Dendritic cell treated with granulocyte-macrophage colony-stimulating factor and Interleukin-4, amounts not matched to agents 40 ng/mL and 50 ng/mL, for 4 days (primary cell): Measurements from ENCODE around the gene GFI1.
A peak's percentile ranks its signal among the peaks of the same experiment; 100 is the strongest.

Experiments used
- H3K27ac Mint-ChIP-seq: one replicate; pipeline ENCODE4 v1.8.0; 2022; ENCODE audit warnings: mild to moderate bottlenecking, mixed read lengths
- H3K27me3 Mint-ChIP-seq: one replicate; pipeline ENCODE4 v1.8.0; 2022; ENCODE audit warnings: mild to moderate bottlenecking, mixed read lengths
- H3K36me3 Mint-ChIP-seq: one replicate; pipeline ENCODE4 v1.8.0; 2022; ENCODE audit warnings: low read depth, mixed read lengths
- H3K4me1 Mint-ChIP-seq: one replicate; pipeline ENCODE4 v1.8.0; 2022; ENCODE audit warnings: low read depth, mixed read lengths
- H3K4me3 Mint-ChIP-seq: one replicate; pipeline ENCODE4 v1.8.0; 2022; ENCODE audit warnings: mild to moderate bottlenecking, moderate library complexity, mixed read lengths
- H3K9me3 Mint-ChIP-seq: one replicate; pipeline ENCODE4 v1.8.0; 2022; ENCODE audit warnings: mixed read lengths
- intact Hi-C: fragments of 100-400 bp; cut with micrococcal nuclease; formaldehyde crosslinking; loops from one replicate; pipeline ENCODE4 v1.15.0; 2022

Gene GFI1

DNA sequence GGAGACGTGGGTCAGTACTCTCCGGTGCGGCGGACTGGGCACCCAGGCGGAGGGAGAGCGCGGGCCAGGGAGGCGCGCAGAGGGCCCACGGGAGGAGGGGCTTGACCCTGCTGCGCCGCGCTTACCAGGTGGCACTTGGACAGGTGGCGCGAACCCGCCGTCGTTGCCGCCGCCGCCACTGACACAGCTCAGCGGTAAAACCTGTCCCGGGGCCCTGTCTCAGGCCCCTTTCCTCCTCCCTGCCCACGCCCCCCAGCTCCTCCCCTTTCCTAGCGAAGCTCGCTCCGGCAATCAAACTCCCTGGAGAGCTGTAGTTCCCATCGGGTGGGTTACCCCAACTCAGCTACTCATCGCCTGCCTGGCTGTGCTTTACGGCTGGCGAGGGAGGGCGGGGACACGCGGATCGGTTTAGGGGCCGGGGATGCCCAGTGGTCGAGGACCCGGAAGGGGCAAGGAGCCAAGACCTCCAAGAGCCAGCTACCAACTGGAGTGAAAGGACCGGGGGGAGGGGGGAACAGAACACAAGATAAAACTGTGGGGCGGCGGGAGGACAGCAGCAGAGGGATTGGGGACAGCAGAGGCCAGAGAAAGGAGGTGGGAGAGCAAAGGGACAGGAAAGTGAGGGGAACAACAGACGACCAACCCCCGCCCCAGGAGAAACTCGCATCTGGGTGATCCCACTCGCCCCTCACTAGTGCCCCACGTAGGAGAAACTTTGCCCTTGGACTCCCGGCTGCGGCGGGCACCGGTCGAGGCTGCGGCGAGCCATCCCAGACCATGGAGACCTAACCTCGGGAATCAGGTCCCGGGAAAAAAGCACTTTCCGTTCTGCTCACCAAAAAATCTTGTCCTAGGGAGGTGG lies 2.9 kb downstream of the GFI1 start:
- Mint-ChIP-seq H3K4me3 (peak overlapping the region; percentile 90), H3K9me3 (no peaks in the 10 kb centered on the region), H3K36me3 (peaks cover 29% of the 10 kb centered on the region), H3K27ac (peak overlapping the region; percentile 82), H3K27me3 (peaks cover 48% of the 10 kb centered on the region), H3K4me1 (peaks cover 35% of the 10 kb centered on the region)
- intact Hi-C loops, result loop anchor here (10.0 kb wide), 1 partner anchor 169 kb away; no protein-coding TSS in a partner anchor

DNA sequence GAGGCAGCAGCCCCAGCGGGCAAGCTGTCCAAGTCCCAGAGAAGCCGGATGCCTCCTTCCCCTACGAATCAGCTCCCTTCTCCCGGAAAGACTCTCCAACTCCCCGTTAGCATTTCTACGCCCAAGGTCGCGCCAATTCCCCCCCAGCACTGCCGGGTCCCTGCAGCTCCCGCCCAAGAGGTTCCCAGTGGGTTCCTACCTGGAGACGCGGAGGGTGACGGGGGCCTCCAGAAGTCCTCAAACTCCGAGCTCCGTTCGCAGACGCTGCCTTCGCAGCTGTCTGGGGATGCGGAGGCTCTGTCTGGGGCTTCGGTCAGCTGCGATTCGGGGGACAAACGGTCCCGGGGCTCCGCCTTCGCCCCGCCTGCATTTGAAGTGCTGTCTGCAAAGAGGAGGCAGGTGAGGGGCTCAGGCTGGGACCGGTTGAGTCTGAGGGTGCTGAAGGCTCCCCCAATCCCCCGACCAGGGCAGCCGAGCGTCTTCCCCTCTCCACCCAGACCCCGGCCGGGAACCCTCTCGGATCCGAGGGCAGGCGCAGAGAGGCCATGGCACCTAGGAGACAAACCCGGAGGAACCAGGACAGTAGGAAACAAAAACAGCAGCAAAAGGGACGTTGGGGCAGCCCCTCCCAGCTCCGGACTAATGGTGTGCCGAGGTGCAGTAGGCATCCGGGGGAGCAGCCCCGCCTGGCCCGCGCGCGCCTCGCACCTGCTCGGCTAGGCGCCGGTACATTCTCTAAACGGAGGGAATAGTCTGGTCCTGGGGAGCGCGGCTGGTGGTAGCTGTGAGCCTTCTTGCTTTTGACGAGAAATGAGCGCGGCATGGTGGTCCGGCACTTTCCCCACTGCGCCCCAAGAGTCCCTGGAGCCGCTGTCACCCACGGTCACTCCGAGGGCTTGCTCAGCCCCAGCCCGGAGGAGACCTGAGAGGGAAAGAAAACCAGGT lies 3.8 kb downstream of the GFI1 start:
- Mint-ChIP-seq H3K4me3 (peak overlapping the region; percentile 90), H3K36me3 (peaks cover 29% of the 10 kb centered on the region), H3K4me1 (peaks cover 40% of the 10 kb centered on the region), H3K27me3 (peaks cover 48% of the 10 kb centered on the region), H3K9me3 (no peaks in the 10 kb centered on the region), H3K27ac (peak overlapping the region; percentile 62)
- intact Hi-C loops, result loop anchor here (10.0 kb wide), 1 partner anchor 168 kb away; no protein-coding TSS in a partner anchor

DNA sequence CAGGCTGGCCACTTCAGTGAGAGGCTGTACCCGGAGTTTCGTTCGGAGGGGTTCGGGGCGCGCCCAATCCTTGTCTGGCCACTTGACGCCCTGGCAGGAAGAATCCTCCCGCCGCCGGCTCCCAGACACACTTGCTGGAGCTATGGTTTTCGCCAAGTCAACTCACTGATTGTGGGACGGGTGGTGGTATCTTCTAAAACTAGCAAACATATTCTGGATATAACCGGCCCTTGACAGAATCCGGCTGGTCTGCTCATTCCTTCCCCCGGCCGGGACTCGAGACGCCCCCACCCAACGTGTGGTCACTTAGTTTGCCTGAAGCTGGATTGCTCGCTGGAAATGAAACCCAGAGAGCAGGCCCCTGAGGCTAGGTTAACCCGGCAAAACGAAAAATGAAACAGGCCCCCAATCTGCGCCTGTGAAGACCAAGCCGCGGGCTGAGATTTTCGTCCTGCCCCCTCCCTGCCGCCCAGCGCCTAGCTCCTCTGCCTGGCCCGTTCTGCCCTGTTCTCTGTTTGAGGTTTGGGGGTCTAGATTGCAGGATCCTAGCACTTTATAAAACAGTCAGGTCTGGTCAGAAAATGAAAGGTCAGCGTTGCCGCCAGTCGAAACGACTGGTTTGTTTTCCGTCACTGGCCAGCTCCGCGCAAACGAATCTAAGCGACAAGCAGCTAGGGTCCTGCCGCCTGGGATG lies 4.6 kb downstream of the GFI1 start:
- peaks cover 40% of the 10 kb centered on the region for H3K4me1 Mint-ChIP-seq
- H3K27ac Mint-ChIP-seq, result peak overlapping the region; percentile 62
- H3K27me3 Mint-ChIP-seq, result peaks cover 48% of the 10 kb centered on the region
- peak overlapping the region; percentile 90 for H3K4me3 Mint-ChIP-seq
- H3K36me3 Mint-ChIP-seq, result peaks cover 29% of the 10 kb centered on the region
- no peaks in the 10 kb centered on the region for H3K9me3 Mint-ChIP-seq
- intact Hi-C loops, result loop anchor here (10.0 kb wide), 1 partner anchor 167 kb away; no protein-coding TSS in a partner anchor

DNA sequence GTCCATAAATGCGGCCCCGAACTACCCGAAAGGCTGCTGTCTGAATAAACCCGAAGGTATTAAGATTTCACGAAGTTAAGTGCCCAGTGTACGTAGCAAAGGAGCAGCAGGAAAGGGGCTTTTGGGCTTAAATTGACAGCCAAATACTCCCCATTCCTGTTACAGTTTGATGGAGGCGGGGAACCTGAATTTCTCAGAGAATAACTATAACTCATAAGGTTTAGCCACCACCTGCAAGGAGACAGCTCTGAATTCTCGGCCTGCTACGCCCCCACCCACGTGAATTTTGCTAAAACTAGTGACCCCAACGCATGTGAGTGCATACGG lies 5.2 kb downstream of the GFI1 start:
- intact Hi-C loops, result loop anchor here (10.0 kb wide), 1 partner anchor 167 kb away; no protein-coding TSS in a partner anchor
- H3K4me3 Mint-ChIP-seq, result no peak overlapping the region
- H3K36me3 Mint-ChIP-seq, result peaks cover 29% of the 10 kb centered on the region
- H3K4me1 Mint-ChIP-seq, result peaks cover 43% of the 10 kb centered on the region
- H3K27ac Mint-ChIP-seq, result no peak overlapping the region
- peaks cover 45% of the 10 kb centered on the region for H3K27me3 Mint-ChIP-seq
- H3K9me3 Mint-ChIP-seq, result no peaks in the 10 kb centered on the region

DNA sequence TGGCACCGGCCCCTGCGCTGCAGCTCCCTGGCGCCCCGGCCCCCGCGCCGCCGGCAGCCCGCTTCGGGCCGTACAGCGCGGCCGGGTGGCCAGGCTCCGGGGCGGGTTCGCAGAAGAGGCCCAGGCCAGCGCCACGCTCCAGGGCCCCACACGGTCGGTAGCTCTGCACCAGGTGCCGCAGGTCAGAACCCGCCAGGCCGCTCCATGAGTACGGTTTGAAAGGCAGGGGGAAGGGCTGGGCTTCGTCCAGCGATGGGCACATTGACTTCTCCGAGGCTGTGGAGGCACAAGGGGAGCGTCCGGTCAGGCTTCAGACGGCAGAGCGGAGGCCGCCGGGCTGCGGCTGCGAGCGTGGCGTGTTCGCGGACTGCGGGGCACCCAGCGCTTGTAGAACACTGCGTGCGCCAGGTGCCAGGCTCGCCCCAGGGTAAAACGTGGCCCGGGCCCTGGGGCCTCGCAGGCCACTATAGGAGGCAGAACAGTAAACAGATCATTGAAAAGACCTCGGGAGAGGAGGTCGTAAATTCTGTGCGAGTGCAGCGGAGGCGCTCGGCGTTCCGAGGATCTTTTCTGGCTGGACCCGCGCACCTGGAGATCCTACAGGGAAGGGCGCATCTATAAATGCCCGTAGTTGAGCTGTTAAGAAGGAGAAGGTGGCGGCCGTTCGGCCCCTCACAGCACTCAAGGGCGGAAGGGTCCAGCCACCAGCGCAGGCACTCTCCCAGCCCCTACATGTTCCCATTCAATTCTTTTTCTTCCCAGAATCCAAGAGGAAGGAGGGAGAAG lies 5.7 kb downstream of the GFI1 start:
- H3K4me1 Mint-ChIP-seq, result peaks cover 47% of the 10 kb centered on the region

DNA sequence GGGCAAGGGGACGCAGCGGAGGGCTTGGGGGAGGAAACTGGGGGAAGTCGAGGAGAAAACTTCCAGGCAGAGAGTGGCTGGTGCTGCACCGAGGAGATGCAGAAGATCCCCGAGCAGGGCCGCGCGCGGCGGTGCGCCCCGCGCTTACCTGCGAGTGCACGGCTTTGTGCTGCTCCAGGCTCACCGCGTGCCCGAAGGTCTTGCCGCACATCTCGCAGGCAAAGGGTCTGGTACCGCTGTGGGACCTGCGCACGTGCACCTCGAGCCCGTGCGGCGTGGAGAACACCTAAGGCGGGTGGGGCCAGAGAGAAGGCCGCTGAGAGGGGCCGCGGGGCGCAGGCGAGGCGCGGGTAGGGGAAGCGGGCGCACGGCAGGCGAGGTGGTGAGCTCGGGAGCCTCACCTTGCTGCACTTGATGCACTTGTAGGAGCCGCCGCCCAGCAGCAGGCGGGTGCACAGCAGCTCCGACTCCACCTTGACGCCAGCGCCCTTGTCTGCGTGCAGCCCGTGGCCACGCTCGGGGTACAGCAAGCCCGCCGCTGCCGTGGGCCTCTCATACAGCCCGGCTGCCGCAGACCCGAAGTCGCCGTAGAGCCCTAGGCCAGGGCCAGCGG lies 6.4 kb downstream of the GFI1 start:
- no peak overlapping the region for H3K4me3 Mint-ChIP-seq
- intact Hi-C loops, result loop anchor here (10.0 kb wide), 1 partner anchor 166 kb away; no protein-coding TSS in a partner anchor
- peaks cover 47% of the 10 kb centered on the region for H3K4me1 Mint-ChIP-seq
- peaks cover 17% of the 10 kb centered on the region for H3K36me3 Mint-ChIP-seq
- H3K27ac Mint-ChIP-seq, result no peak overlapping the region
- H3K9me3 Mint-ChIP-seq, result no peaks in the 10 kb centered on the region
- H3K27me3 Mint-ChIP-seq, result peaks cover 42% of the 10 kb centered on the region

More for the DNA sequence above, 5.7 kb downstream of the GFI1 start:
- no peak overlapping the region for H3K27ac Mint-ChIP-seq
- intact Hi-C loops, result loop anchor here (10.0 kb wide), 1 partner anchor 166 kb away; no protein-coding TSS in a partner anchor
- no peaks in the 10 kb centered on the region for H3K9me3 Mint-ChIP-seq
- H3K36me3 Mint-ChIP-seq, result peaks cover 24% of the 10 kb centered on the region
- peaks cover 43% of the 10 kb centered on the region for H3K27me3 Mint-ChIP-seq
- H3K4me3 Mint-ChIP-seq, result no peak overlapping the region

DNA sequence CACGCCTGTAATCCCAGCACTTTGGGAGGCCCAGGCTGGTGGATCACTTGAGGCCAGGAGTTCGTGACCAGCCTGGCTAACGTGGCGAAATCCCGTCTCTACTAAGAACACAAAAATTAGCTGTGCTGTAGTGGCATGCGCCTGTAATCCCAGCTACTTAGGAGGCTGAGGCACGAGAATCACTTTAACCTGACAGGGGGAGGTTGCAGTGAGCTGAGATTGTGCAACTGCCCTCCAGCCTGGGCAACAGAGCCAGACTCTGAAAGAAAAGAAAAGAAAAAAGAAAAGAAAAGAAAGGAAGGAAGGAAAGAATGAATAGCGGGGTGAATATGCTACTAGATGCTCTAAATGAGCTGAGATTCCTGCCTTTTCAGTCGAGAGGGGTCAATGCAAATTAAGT lies 7.1 kb downstream of the GFI1 start:
- H3K4me1 Mint-ChIP-seq, result peaks cover 45% of the 10 kb centered on the region
- no peak overlapping the region for H3K4me3 Mint-ChIP-seq
- peaks cover 14% of the 10 kb centered on the region for H3K36me3 Mint-ChIP-seq
- no peak overlapping the region for H3K27ac Mint-ChIP-seq
- H3K9me3 Mint-ChIP-seq, result no peaks in the 10 kb centered on the region
- H3K27me3 Mint-ChIP-seq, result peaks cover 34% of the 10 kb centered on the region
- intact Hi-C loops, result no loop called here

DNA sequence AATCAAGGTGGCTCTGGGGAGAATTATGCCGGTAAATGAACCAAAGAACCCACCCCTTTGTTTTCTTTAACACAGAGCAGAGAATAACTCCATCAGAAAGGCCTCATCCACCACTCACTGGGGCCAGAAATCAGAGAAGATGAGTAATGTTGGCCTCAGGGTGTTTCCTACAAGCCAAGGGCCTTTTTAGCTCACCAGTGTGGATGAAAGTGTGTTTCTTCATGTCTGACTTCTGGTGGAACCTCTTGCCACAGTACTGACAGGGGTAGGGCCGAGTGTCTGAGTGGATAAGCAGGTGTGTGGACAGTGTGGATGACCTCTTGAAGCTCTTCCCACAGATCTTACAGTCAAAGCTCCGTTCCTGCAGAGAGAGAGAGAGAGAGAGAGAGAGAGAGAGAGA lies 8.3 kb downstream of the GFI1 start:
- H3K4me3 Mint-ChIP-seq, result no peak overlapping the region
- intact Hi-C loops, result no loop called here
- peaks cover 22% of the 10 kb centered on the region for H3K27me3 Mint-ChIP-seq
- H3K4me1 Mint-ChIP-seq, result peaks cover 42% of the 10 kb centered on the region
- peaks cover 14% of the 10 kb centered on the region for H3K36me3 Mint-ChIP-seq
- H3K27ac Mint-ChIP-seq, result no peak overlapping the region
- no peaks in the 10 kb centered on the region for H3K9me3 Mint-ChIP-seq

DNA sequence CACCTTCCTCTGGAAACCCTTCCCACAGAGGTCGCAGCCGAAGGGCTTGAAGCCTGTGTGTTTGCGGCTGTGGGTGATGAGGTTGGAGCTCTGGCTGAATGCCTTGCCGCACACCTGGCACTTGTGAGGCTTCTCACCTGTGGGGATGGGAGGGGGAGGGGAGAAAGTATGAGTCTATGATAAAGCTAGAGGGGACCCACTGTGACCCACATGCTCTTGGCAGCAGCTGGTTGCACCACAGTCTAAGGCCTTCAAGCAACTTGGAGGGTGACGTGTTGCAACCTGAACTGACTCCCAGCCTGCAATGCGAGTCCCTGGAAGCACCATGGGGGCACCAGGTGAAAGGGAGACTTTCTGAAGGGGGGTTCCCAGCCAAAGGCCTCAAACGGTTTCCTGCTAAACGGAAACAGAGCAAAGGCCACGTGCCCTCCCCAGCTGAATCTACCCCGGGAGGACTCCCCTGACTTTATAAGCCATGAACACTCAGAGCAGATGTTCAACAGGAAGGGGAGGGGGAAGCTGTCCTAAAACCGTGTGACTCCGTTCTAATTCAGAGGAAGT lies 10.6 kb downstream of the GFI1 start:
- Mint-ChIP-seq H3K36me3 (peaks cover 7% of the 10 kb centered on the region), H3K9me3 (no peaks in the 10 kb centered on the region), H3K4me3 (no peak overlapping the region), H3K27me3 (no peaks in the 10 kb centered on the region), H3K27ac (peak overlapping the region; percentile 39), H3K4me1 (peaks cover 26% of the 10 kb centered on the region)
- intact Hi-C loops, result no loop called here

DNA sequence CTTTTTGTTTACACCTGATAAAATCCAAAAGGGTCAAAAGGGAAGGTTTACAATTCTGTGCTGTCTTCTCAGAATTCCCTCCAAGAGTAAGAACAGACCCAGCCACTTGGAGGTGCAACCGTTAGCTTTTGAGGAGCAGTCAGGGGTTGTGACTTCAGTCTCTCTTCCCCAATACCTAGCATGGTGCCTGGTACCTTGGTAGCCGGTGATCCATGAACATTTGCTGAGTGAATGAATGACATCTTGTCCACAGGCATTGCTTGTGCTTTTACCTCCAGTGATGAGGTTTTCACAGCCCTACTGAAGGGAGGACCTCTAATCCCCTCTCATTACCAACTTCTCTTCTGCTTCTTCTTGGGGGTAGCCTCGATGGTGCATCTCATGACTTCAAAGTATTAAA lies 11.7 kb downstream of the GFI1 start:
- H3K27ac Mint-ChIP-seq, result peak overlapping the region; percentile 59
- H3K27me3 Mint-ChIP-seq, result no peaks in the 10 kb centered on the region
- H3K4me1 Mint-ChIP-seq, result peaks cover 26% of the 10 kb centered on the region
- H3K36me3 Mint-ChIP-seq, result peaks cover 4% of the 10 kb centered on the region
- intact Hi-C loops, result no loop called here
- no peak overlapping the region for H3K4me3 Mint-ChIP-seq
- H3K9me3 Mint-ChIP-seq, result no peaks in the 10 kb centered on the region

DNA sequence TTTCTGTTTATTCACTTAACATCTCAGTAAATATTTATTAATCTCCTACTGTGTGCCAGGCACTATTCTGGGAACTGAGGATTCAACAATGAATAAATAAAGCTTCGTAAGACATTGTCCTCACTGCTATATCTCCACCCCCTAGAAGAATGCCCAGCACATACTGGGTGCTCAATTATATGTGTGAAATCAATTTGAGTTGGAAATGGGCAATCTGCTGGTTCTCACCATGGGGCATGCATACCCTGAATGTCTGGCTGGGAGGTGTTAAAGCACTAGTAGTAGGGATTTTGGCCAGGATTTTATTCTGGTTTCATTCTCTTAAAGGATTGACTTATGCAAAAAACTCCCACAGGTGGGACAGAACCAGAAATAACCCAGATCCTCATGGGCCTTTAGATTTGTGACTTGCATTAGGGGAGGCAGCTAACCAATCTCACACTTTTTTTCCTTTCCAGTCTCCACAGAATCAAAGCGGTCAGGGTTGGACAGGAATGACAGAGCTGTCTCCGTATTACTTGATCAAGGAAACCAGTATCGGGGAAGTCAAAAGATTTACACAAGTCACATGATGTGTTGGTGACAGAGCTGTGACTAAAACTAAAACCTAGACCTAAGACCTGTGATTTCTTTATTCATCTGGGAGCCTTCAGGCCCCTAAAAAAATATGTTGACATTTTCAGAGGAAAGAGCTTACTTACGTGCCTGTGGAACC lies 12.8 kb downstream of the GFI1 start:
- intact Hi-C loops, result no loop called here
- H3K9me3 Mint-ChIP-seq, result no peaks in the 10 kb centered on the region

DNA sequence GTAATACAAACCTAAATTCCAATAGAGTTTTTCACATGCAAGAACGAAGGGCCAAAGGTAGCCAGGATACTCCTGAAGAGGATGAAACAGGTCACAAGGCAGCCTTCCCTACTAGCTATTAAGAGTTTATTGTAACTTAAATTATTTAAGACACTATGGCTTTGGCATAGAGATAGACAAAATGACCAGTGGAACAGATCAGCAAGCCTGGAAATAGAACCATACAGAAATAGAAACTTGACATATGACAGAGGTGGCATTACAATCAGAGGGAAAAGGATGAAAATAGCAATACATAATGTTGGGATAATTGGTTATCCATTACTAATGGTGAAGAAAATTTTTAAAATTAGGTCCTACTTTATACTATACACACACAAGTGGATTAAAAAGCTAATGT lies 16.5 kb downstream of the GFI1 start:
- no peaks in the 10 kb centered on the region for H3K36me3 Mint-ChIP-seq
- H3K4me1 Mint-ChIP-seq, result peaks cover 34% of the 10 kb centered on the region
- intact Hi-C loops, result no loop called here
- H3K9me3 Mint-ChIP-seq, result no peaks in the 10 kb centered on the region
- H3K4me3 Mint-ChIP-seq, result no peak overlapping the region
- H3K27me3 Mint-ChIP-seq, result no peaks in the 10 kb centered on the region
- no peak overlapping the region for H3K27ac Mint-ChIP-seq

More for the DNA sequence above, 12.8 kb downstream of the GFI1 start:
- H3K4me1 Mint-ChIP-seq, result peaks cover 26% of the 10 kb centered on the region
- H3K36me3 Mint-ChIP-seq, result no peaks in the 10 kb centered on the region
- no peak overlapping the region for H3K4me3 Mint-ChIP-seq
- no peaks in the 10 kb centered on the region for H3K27me3 Mint-ChIP-seq
- H3K27ac Mint-ChIP-seq, result peak overlapping the region; percentile 59
